H1 (cell line): ENCODE results near the gene RASGRP1. TPM values are rescaled to one million over a fixed set of nuclear protein-coding genes. Genes with fewer than 3 reads are reported as not detected.

Experiments
- CTCF ChIA-PET: fragments of 300-600 bp; sonication (Branson Sonifier 250); formaldehyde crosslinking; loops from one replicate; lab custom pipeline; 2021; ENCODE audit not compliant: partially characterized antibody; lab: Charles Lee
- POLR2A ChIA-PET: fragments of 300-600 bp; sonication (Branson Sonifier 250); formaldehyde crosslinking; loops from one replicate; lab custom pipeline; 2021; ENCODE audit warnings: inconsistent platforms; ENCODE audit not compliant: partially characterized antibody; lab: Charles Lee
- DNase-seq, 2 experiments: peaks; one replicate each; pipeline versions ENCODE4 v3.0.0 to v3.0.0-alpha.2; 2010 to 2022; ENCODE audit warnings: low spot score in 2 of 2, low read depth in 1 of 2, mixed read lengths in 1 of 2
- FAIRE-seq: peaks from 2 replicates; lab custom pipeline; 2011; peaks lifted over from hg19 to GRCh38; lab: Jason Lieb, UNC
- H2AFZ ChIP-seq: 2 replicates; pipeline ENCODE4 v1.8.1; 2012; ENCODE audit warnings: low read length, inconsistent platforms
- H2AK5ac ChIP-seq: 2 replicates; pipeline ENCODE4 v1.6.1; 2013; ENCODE audit warnings: low read depth, low read length
- H2BK120ac ChIP-seq: replicated peaks from 2 replicates; pipeline ENCODE3; 2013; ENCODE audit warnings: low read depth, low read length, inconsistent platforms
- H2BK12ac ChIP-seq: 2 replicates; pipeline ENCODE4 v1.6.1; 2013; ENCODE audit warnings: low read depth, low read length
- H2BK15ac ChIP-seq: 2 replicates; pipeline ENCODE4 v1.6.1; 2013; ENCODE audit warnings: low read length
- H2BK20ac ChIP-seq: 2 replicates; pipeline ENCODE4 v1.6.1; 2013; ENCODE audit warnings: low read length
- H2BK5ac ChIP-seq: 2 replicates; pipeline ENCODE4 v1.6.1; 2013; ENCODE audit warnings: low read depth, low read length
- H3K14ac ChIP-seq: 2 replicates; pipeline ENCODE4 v1.6.1; 2013; ENCODE audit warnings: inconsistent platforms; ENCODE audit not compliant: insufficient read length
- H3K18ac ChIP-seq: 2 replicates; pipeline ENCODE4 v1.6.1; 2013; ENCODE audit warnings: low read length; ENCODE audit errors: extremely low read depth
- H3K23ac ChIP-seq: 2 replicates; pipeline ENCODE4 v1.6.1; 2013; ENCODE audit warnings: inconsistent platforms; ENCODE audit not compliant: insufficient read length
- H3K23me2 ChIP-seq: 2 replicates; pipeline ENCODE4 v1.6.1; 2013; ENCODE audit warnings: low read depth, low read length
- H3K27ac ChIP-seq: 2 replicates; pipeline ENCODE4 v1.6.1; 2011; ENCODE audit warnings: low read depth, low read length, inconsistent platforms
- H3K27me3 ChIP-seq, 4 experiments: replicated peaks in 1 of 4; 1 replicate in 1 of 4; 2 replicates in 3 of 4; pipeline versions ENCODE4 v1.6.1 to v1.8.1; 2011 to 2013; ENCODE audit warnings: low read length in 3 of 4, mild to moderate bottlenecking in 3 of 4, inconsistent platforms in 2 of 4, mixed read lengths in 2 of 4, moderate library complexity in 1 of 4; ENCODE audit not compliant: control insufficient read depth in 3 of 4, insufficient read depth in 3 of 4; ENCODE audit errors: extremely low read depth in 1 of 4
- H3K36me3 ChIP-seq, 4 experiments: 2 replicates each; pipeline versions ENCODE4 v1.6.1 to v1.8.1; 2011 to 2013; ENCODE audit warnings: mild to moderate bottlenecking in 4 of 4, low read length in 3 of 4, moderate library complexity in 2 of 4, control low read depth in 1 of 4, inconsistent platforms in 1 of 4; ENCODE audit not compliant: insufficient read depth in 4 of 4, control insufficient read depth in 2 of 4
- H3K4ac ChIP-seq: replicated peaks from 2 replicates; pipeline ENCODE3; 2013; ENCODE audit warnings: low read length, low read depth, mixed read lengths, inconsistent platforms; ENCODE audit not compliant: insufficient read length
- H3K4me1 ChIP-seq, 4 experiments: replicated peaks in 1 of 4; 1 replicate in 1 of 4; 2 replicates in 3 of 4; pipeline versions ENCODE4 v1.6.1 to v1.8.1; 2011 to 2013; ENCODE audit warnings: low read length in 3 of 4, inconsistent platforms in 2 of 4, mixed read lengths in 1 of 4; ENCODE audit not compliant: insufficient read depth in 4 of 4, control insufficient read depth in 3 of 4
- H3K4me2 ChIP-seq, 2 experiments: 2 replicates each; pipeline versions ENCODE4 v1.6.1 to v1.8.1; 2011 to 2013; ENCODE audit warnings: low read depth in 2 of 2, low read length in 2 of 2, control low read depth in 1 of 2, inconsistent platforms in 1 of 2, mild to moderate bottlenecking in 1 of 2; ENCODE audit not compliant: insufficient read depth in 1 of 2
- H3K4me3 ChIP-seq, 4 experiments: fragments of 200-600, 300-600 bp in 1 of 4; sonication (generic), shearing (Covaris generic), sonication (Bioruptor Twin) in 1 of 4; 2 replicates each; pipeline versions ENCODE4 v1.5.1 to v1.8.1; 2011 to 2016; ENCODE audit warnings: low read length in 4 of 4, low read depth in 3 of 4, control low read depth in 2 of 4, inconsistent platforms in 2 of 4, mild to moderate bottlenecking in 2 of 4, mixed read lengths in 1 of 4, moderate library complexity in 1 of 4; ENCODE audit not compliant: insufficient read depth in 2 of 4; ENCODE audit errors: extremely low read depth in 1 of 4
- H3K56ac ChIP-seq: replicated peaks from 2 replicates; pipeline ENCODE3; 2013; ENCODE audit warnings: low read depth, mild to moderate bottlenecking, mixed read lengths, low read length, inconsistent platforms; ENCODE audit not compliant: insufficient read length
- H3K79me1 ChIP-seq: 2 replicates; pipeline ENCODE4 v1.6.1; 2013; ENCODE audit warnings: low read depth, low read length, control low read depth
- H3K79me2 ChIP-seq, 2 experiments: 2 replicates each; pipeline versions ENCODE4 v1.6.1 to v1.8.1; 2012 to 2013; ENCODE audit warnings: low read length in 2 of 2, mild to moderate bottlenecking in 2 of 2, inconsistent platforms in 1 of 2; ENCODE audit not compliant: insufficient read depth in 2 of 2, control insufficient read depth in 1 of 2
- H3K9ac ChIP-seq, 4 experiments: replicated peaks in 1 of 4; 1 replicate in 1 of 4; 2 replicates in 3 of 4; pipeline versions ENCODE4 v1.6.1 to v1.8.1; 2011 to 2013; ENCODE audit warnings: low read depth in 3 of 4, low read length in 3 of 4, control low read depth in 2 of 4, mild to moderate bottlenecking in 2 of 4, moderate library complexity in 2 of 4, inconsistent platforms in 1 of 4; ENCODE audit errors: extremely low read depth in 1 of 4
- H3K9me3 ChIP-seq, 2 experiments: 2 replicates each; pipeline versions ENCODE4 v1.6.1 to v1.8.1; 2012 to 2013; ENCODE audit warnings: mild to moderate bottlenecking in 2 of 2, moderate library complexity in 2 of 2, control low read depth in 1 of 2, inconsistent platforms in 1 of 2, low read depth in 1 of 2, low read length in 1 of 2, mixed read lengths in 1 of 2; ENCODE audit not compliant: insufficient read depth in 2 of 2
- H4K20me1 ChIP-seq, 2 experiments: replicated peaks in 1 of 2; 2 replicates each; pipeline versions ENCODE3 to v1.8.1; 2011 to 2013; ENCODE audit warnings: inconsistent platforms in 2 of 2, low read length in 2 of 2, mild to moderate bottlenecking in 1 of 2; ENCODE audit not compliant: insufficient read depth in 2 of 2, control insufficient read depth in 1 of 2
- H4K5ac ChIP-seq: 2 replicates; pipeline ENCODE4 v1.6.1; 2013; ENCODE audit warnings: low read length, low read depth, mixed read lengths, inconsistent platforms; ENCODE audit not compliant: insufficient read length
- H4K8ac ChIP-seq: 2 replicates; pipeline ENCODE4 v1.8.0; 2013; ENCODE audit warnings: mild to moderate bottlenecking, moderate library complexity, low read length, inconsistent platforms; ENCODE audit not compliant: insufficient read depth; ENCODE audit errors: extremely low read depth
- H4K91ac ChIP-seq: replicated peaks from 2 replicates; pipeline ENCODE3; 2013; ENCODE audit warnings: low read length, mixed read lengths, inconsistent platforms; ENCODE audit not compliant: insufficient read length
- RBBP5 ChIP-seq: IDR thresholded peaks from 2 replicates; pipeline ENCODE4 v1.7.1; 2012; ENCODE audit warnings: low read depth, mild to moderate bottlenecking, inconsistent platforms, low read length, moderate library complexity, borderline replicate concordance
- SAP30 ChIP-seq: fragments of 300-600 bp; sonication (generic); IDR thresholded peaks from 2 replicates; pipeline ENCODE4 v1.7.1; 2012; ENCODE audit warnings: low read length, moderate library complexity, mild to moderate bottlenecking, inconsistent platforms; ENCODE audit not compliant: insufficient read depth, insufficient replicate concordance
- SIX5 ChIP-seq: IDR thresholded peaks from 2 replicates; pipeline ENCODE4 v1.6.1; 2011; ENCODE audit warnings: mild to moderate bottlenecking, low read depth, low read length
- WGBS, 2 experiments: shearing (Covaris generic) in 1 of 2; methylation state at CpG; one replicate each; pipeline versions ENCODE4 v1.1.6 to v1.1.7; 2013 to 2015; ENCODE audit warnings: low lambda C conversion rate in 2 of 2, mixed read lengths in 2 of 2, inconsistent platforms in 1 of 2, low coverage in 1 of 2, missing lambda C conversion rate in 1 of 2; ENCODE audit not compliant: insufficient replicate concordance in 2 of 2, insufficient coverage in 1 of 2, insufficient read length in 1 of 2; ENCODE audit errors: extremely low coverage in 1 of 2, missing lambda C conversion rate in 1 of 2; 5-methylcytosine and 5-hydroxymethylcytosine counted together
- polyA plus RNA-seq, 7 experiments: library from polyadenylated mRNA; depleted of rRNA in 3 of 7; stranded (reverse) in 5 of 7; unstranded in 2 of 7; fragments of >200 nt in 5 of 7; fragments of 200-250 nt in 2 of 7; gene quantifications; 1 replicate in 5 of 7; 2 replicates in 1 of 7; 4 replicates in 1 of 7; pipeline versions ENCODE4 v1.2.1 to v1.2.3, GENCODE V29; 2011 to 2013; ENCODE audit warnings: missing spikeins in 2 of 7, mixed read lengths in 2 of 7
- total RNA-seq: library from RNA; stranded (reverse); fragmentation: NEBNext Ultra II Directional; extraction: Animal tissue kit (Norgen Biotek cat#: 25700); gene quantifications from 2 replicates; pipeline ENCODE4 v1.2.1, GENCODE V29; 2021

The RASGRP1 gene
- total and polyA plus RNA-seq, 2 of the 8 experiments (the other 6 are each of a cell fraction or from before 2014, with no cell fraction given) = 1.1 to 2.1 TPM

DNA sequence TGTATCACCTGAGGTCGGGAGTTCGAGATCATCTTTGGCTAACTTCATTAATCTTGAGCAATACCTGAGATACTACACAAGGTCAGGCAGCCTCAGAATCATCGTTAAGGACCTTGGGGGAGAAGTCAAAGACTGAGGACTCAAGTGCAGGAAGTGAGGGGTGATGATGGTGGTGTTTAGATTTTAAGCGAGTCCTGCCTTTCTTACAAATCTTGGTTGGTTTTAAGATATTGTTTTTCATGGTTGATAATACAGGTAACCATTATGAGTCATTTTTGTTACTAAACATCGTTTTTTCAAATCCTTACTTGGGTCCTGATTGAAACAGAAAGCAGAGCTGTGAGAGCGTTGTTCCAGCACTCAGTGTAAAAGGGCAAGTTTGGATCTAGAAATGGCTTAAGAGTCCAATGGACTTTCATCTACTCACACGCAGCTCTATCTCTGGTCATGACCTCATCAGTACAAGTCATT lies 4.1 kb downstream of the RASGRP1 start:
- Histone ChIP-seq H3K9me3 (no peaks in the 10 kb centered on the region), H4K5ac (no peak overlapping the region), H2AK5ac (no peak overlapping the region), H2BK20ac (no peak overlapping the region), H3K4ac (no peak overlapping the region), H4K91ac (no peak overlapping the region), H2BK5ac (no peak overlapping the region), H3K4me1 (no peaks in the 10 kb centered on the region; a peak in 2 of 7 replicates), H3K4me3 (no peak overlapping the region), H3K18ac (no peak overlapping the region), H3K56ac (no peak overlapping the region), H3K23me2 (peaks cover 5% of the 10 kb centered on the region), H2BK15ac (no peak overlapping the region), H3K9ac (no peak overlapping the region), H2BK120ac (no peak overlapping the region), H4K8ac (no peak overlapping the region), H3K23ac (no peak overlapping the region), H3K27me3 (peaks cover 6 to 17% (median 11%) of the 10 kb centered on the region in 4 experiments; a peak in 6 of 7 replicates), H3K79me2 (no peaks in the 10 kb centered on the region), H2BK12ac (no peak overlapping the region), H3K4me2 (no peak overlapping the region), H3K14ac (no peak overlapping the region), H2AFZ (no peak overlapping the region), H3K79me1 (no peaks in the 10 kb centered on the region), H3K36me3 (no peaks in the 10 kb centered on the region), H4K20me1 (no peaks in the 10 kb centered on the region), H3K27ac (no peak overlapping the region)
- TF ChIP-seq SIX5 (no peak), RBBP5 (no peak), SAP30 (no peak)
- POLR2A ChIA-PET = interaction anchor here (1.6 kb wide), 1 partner anchor 35 kb away, joined by 3 read pairs; no protein-coding TSS in a partner anchor
- 90% methylated on average over 7 of the region's 7 CpGs; no CpG with 5 or more reads in 1 of the 2 experiments for WGBS, 2 experiments
- DNase-seq (no peak), FAIRE-seq (no peak)
- CTCF ChIA-PET = interaction anchor here (0.7 to 1.4 kb wide), 5 partner anchors 11 to 566 kb away, joined by 3 read pairs; no protein-coding TSS in a partner anchor
